Ureter (tissue), 1 donor: Measurements from ENCODE around the gene EHMT1. TPM values are rescaled to one million over a fixed set of nuclear protein-coding genes. Genes with fewer than 3 reads are reported as not detected.
"Not testable (repeated sequence)": the region's sequence is repeated elsewhere in the genome, so short reads cannot be mapped to it uniquely, and the experiment has no call there.

Experiments
- DNase-seq: peaks from one replicate; pipeline ENCODE4 v3.0.0-alpha.2; 2020; ENCODE audit warnings: low spot score
- total RNA-seq: library from RNA; stranded (reverse); gene quantifications from one replicate; pipeline ENCODE4 v1.2.4, GENCODE V29; 2023
- donor health status: DM: yes; HTN: yes; CAD: no.

Gene EHMT1
- total RNA-seq, 1 donor from 2014 or later: 126 TPM

DNA sequence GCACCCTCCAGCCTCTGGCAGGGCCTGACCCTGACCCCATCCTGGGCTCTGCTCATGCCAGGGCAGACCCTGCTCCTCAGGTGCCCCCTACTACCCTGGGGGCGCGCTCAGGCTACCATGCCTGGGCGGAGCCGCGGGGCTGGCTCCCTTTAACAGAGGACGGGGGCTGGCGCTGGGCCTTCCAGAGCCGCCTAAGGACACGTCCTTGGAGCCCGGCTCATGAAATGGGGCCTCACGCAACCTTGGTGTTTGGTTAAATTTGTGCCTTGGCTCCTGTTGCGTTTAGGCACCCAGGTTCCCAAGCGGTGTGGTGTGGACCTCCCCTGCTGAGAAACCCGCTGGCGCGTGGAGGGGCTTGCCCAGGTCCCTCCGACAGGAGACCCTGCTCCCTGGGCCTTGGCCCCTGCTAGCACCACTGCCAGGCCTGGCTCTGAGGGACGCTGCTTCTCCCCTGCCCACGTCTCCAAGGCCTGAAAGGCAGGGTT is 3.4 kb upstream of the EHMT1 start:
- no peak for DNase-seq

DNA sequence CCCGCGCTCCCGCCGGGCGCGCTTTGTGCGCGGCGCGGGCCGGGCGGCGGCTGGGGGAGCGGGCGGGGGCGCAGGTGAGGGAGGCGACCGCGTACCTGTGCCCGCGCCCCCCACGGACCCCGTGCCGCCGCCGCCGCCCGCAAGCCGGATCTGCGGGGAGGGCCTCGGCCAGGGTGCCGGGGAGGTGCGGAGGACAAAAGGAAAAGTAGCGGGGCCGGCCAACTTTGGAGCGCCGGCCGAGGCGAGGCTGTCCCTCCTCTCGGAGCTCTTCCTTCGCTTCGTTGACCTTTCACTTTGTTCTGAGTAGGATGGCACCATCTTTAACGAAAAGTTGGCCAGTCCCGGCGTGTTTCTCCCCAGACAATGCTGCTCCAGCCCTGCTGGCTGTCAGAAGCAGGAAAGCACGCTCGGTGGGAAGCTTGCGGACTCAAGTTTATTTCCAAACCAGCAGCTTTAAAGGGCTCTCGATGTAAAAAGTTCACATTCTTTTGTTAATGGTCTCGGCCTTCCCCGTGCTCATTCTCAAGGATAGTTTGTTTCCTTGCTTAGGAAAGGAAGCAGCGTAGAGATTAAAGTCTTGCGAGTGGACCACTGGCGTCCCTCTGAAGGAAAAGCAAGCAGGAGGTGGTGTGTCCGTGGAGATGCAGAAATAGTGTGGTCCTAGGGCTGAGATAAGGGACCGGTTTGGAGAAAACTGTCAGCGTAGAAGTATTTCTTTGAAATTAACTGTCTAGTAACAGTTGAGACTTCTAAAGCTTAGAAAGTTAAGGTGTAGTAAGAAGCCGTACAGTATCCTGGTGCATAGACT is 639 bp downstream of the EHMT1 start:
- no peak for DNase-seq

DNA sequence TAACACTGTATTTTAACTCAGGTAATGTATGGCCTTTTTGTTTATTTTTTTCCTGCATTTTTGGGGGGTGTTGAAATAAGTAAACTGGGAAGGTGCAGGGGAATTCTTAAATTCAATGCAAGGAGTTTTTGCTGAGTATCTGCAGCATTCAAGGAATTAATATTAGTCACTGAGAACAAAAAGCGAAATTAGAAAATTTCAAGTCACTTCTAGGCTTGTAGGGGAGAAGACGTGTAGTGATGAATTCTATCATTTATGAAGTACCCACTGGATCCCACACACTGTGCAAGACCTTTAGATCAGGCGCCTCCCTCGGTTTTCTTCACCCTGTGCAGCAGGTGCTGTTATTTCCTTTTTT is 1.2 kb downstream of the EHMT1 start:
- no peak for DNase-seq

DNA sequence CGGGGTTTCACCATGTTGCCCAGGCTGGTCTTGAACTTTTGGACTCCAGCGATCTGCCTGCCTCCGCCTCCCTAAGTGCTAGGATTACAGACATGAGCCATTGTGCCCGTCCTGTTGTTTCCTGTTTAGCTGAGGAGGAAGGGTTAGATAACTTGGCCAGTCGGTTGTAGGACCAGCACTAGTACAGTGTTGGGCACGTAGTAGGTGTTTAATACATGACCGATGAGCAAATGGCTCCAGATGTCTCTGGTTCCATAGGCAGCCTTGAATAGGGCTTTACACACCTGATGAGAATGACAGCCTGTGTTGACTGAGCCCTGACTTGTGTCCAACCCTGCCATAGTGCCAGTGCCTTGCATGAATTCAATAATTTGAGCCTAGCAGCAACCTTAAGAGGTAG is 1.8 kb downstream of the EHMT1 start:
- no peak for DNase-seq

DNA sequence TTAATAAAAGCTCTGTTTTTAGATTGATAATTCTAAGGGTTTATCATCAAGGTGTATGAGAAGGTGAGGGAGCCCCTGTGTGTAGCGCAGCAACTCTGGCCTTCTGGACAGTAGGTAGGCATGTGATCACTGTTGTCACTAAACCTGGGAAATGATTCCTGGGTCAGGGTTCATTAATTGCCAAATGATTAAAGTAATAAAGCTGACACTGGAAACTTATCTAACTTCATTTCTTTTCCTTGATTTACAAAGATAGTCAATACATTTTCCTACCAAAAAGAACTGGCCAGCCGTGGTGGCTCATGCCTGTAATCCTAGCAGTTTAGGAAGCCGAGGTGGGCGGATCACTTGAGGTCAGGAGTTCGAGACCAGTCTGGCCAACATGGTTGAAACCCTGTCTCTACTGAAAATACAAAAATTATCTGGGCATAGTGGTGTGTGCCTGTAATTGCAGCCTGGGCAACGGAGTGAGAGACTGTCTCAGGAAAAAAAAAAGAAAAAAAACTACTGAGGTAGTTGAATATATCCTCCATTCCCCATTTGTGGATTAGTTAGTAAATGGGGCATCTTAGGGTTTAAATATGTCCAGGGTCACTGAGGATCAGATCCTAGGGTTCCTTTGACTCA is 2.4 kb downstream of the EHMT1 start:
- DNase-seq: no peak

DNA sequence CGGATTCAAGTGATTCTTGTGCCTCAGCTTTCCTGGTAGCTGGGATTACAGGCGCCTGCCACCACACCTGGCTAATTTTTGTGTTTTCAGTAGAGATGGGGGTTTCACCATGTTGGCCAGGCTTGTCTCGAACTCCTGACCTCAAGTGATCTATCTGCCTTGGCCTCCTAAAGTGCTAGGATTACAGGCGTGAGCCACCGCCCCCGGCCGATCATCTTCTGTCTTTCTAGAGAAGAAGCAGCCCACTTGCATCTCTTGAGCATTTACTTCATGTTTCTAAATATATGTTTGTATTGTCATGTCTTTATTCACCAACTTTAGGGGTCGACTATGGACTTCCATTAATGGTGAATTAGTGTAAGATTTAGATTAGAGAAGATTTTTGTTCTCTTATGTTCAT is 3.4 kb downstream of the EHMT1 start:
- not testable (repeated sequence) for DNase-seq

DNA sequence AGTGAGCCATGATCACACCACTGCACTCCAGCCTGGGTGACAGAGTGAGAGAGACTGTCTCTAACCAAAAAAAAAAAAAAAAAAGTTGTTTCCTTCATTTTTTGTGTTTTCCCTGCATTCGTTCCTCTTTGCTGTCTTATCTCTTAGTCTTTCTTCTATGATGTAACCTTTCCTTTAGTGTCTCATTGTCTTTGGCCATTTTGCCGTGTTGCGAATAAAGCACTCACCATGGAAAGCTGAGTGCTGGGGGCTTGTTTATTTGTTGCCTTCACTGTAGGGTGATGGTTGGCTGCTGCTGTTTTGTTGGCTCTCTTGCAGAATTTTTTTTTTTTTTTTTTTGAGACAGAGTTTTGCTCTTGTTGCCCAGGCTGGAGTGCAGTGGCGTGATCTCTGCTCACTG is 7.7 kb downstream of the EHMT1 start:
- DNase-seq: no peak

DNA sequence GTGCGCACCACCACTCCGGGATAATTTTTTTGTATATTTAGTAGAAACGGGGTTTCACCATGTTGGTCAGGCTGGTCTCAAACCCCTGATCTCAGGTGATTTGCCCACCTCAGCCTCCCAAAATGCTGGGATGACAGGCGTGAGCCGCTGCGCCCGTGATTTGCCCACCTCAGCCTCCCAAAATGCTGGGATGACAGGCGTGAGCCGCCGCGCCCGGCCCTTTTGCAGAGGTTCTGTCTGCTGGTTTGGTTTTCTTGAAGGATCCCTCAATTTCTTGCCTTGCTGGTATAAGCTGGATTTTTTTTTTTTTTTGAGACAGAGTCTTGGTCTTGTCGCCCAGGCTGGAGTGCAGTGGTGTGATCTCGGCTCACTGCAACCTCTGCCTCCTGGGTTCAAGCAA is 8.6 kb downstream of the EHMT1 start:
- DNase-seq: not testable (repeated sequence)

DNA sequence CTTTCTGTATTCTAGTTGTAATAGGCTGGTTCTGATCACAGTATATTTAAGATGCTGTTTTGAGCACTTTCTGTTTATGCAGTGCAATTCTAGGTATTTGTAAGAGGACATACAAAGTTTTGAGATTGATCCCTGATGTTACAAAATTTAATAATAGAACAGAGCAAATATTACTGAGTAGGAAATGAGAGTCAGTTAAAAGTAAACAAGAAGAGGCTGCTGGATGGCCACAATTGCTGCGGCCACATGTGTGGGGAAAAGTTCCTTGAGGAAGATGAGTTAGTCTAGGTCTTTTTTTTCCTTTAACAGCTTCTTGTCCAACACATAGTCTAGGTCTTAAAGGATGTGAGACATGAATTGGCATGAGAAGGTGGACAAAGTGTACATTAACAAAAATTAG is 11.3 kb downstream of the EHMT1 start:
- DNase-seq: no peak

DNA sequence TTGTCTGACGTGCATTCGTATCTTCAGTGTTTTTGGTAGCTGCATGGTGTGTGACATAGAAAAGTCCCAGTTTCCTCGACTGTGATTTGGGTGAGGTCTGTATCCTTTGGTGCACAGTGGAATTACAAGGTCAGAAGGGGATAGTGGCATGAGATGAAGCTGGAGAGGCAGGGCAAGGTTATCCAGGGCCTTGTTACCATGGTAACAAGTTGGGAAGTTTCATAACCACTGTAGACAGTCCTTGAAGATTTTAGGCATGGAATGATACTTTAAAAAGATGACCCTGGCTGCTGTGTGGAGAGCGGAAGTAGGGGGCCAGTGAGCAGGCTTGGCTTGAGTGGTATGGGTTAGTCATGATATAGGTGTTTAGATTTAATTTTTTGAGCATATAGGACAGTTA is 11.9 kb downstream of the EHMT1 start:
- DNase-seq: no peak

DNA sequence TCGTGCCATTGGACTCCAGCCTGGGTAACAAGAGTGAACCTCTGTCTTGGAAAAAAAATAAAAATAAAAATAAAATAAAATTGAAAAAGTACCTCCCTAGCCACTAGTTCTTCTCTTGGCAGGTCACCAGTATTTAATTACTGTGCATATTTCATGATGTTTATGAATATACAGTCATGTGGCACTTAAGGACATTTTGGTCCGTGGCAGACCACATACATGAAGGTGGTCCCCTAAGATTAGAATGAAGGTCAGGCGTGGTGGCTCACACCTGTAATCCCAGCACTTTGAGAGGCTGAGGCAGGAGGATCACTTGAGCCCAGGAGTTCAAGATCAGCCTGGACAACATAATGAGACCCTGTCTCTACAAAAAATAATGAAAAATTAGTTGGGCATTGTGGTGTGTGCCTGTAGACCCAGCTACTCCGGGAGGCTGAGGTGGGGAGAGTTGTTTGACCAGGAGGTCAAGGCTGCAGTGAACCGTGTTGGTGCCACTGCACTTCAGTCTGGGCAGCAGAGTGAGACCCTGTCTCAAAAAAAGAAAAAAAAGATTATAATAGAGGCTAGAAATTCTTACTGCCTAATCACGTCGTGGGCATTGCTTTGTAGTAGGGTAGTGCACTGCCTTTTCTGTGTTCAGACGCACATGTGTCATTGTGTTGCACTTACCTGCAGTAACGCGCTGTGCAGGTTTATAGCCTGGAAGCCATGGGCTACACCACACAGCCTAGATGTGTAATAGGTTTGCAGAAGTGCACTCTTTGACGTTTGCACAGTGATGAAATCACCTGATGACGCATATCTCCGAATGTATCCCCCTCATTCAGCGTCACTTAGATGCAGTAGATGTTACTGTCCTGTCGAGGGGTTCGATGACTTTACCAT is 12.8 kb downstream of the EHMT1 start:
- no peak for DNase-seq

DNA sequence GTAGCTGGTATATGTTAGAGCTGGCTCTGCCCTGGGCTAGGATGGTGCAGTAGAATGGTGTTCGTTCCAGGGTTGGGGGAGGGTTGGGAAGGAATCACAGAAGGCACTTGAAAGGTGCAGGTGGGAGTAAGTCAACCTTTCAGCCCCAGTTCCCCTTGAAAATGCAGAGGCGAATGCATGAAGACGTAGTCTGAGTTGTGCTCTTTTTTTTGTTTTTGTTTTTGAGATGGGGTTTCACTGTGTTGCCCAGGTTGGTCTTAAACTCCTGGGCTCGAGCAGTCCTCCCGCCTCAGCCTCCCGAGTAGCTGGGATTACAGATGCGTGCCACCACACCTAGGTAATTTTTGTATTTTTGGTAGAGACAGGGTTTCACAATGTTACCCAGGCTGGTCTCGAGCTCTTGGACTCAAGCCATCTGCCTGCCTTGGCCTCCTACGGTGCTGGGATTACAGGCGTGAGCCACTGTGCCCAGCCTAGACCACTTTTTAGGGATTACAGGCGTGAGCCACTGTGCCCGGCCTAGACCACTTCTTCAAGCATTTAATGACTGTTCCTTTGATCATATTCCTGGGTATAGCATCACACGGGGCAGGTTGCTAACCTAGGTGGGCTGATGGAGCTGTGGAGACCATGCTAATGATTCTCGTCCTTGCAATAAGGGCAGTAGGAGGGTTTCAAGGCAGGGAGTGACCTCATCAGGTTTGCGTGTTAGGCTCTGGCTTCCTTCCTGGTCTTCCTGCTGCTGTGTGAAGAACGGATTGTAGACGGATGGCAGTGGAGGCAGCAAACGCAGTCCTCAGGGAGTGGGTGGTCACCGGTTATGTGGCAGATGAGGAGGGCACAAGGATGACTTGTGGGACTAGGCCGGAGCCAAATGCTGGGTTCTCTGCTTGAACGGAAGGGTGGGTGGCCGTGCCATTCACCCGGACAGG is 13.7 kb downstream of the EHMT1 start:
- DNase-seq: no peak

DNA sequence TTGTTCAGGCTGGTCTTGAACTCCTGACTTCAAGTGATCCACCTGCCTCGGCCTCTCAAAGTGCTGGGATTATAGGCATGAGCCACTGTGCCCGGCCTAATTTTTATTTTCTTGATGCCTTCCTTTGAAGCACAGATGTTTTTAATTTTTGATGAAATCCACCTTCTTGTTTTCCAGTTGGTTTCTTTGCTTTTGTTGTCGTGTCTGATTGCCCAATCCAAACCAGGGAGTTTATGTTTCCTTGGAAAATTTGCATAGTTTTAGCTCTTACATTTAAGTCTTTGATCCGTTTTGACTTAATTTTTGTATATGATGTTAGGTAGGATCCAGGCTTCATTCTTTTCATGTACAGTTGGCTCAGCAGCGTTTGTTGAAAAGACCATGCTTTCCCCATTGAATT is 15.2 kb downstream of the EHMT1 start:
- no peak for DNase-seq

DNA sequence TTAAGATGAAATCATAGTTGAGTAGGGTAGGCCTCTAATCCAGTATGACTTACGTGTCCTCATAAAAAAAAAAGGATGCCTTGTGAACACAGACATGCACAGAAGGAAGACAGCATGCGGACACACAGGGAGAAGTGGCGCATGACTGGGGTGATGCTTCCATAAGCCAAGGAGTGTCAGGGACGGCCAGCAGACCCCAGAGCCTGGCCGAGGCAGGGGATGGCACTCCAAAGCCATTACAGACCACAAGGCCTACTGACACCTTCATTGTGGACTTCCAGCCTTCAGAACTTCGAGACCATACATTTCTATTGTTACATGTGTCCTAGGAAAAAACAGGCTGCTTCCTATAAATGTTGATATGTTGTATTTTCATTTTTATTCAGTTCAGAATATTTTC is 19.9 kb downstream of the EHMT1 start:
- DNase-seq: no peak

DNA sequence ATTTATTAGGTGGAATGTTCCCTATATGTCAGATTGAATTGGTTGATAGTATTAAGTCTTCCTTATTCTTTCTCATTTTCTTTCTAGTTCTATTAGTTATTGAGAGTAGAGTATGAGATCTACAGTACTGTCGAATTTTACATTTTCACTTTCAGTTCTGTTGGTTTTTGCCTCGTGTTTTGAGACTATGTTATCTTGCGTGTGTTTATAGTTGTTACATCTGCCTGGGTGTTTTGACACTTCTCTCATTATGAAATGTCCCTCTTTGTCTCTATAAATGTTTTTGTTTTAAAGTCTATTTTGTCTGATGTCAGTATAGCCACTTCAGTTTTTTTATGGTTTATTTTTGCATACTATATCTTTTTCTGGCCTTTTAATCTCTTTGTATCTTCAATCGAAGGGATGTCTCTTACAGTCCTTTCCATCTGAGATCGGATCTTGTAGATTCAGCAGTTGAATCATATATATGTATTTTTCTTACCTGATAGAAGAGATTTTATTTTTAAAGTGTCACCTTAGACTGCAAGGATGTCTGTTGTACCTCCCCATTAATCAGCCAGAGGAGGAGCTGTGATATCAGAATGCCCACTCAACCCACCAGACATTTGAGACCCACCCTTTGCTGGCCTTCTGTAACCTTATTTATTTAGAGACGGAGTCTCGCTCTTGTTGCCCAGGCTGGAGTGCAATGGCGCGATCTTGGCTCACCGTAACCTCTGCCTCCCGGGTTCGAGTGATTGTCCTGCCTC is 20.7 kb downstream of the EHMT1 start:
- DNase-seq: no peak

DNA sequence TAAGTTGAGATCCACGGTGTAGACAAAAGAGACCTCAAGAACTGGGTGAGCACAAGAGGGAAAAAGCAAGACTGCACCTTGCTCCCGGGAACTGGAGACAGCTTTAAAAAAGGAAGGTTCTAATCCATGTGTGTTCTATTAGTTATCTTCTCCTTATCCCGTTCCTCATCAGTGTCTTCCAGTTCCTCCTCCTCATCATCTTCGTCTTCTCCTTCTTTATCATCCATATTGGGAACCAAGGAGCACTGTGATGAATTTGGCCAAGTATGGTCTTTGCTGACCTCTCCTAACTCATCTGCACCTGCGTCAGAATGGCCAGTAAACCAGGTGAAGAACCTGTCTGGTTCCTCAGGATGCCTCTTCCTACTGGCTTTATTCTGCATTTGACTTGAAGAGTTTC is 22.1 kb downstream of the EHMT1 start:
- DNase-seq: no peak

DNA sequence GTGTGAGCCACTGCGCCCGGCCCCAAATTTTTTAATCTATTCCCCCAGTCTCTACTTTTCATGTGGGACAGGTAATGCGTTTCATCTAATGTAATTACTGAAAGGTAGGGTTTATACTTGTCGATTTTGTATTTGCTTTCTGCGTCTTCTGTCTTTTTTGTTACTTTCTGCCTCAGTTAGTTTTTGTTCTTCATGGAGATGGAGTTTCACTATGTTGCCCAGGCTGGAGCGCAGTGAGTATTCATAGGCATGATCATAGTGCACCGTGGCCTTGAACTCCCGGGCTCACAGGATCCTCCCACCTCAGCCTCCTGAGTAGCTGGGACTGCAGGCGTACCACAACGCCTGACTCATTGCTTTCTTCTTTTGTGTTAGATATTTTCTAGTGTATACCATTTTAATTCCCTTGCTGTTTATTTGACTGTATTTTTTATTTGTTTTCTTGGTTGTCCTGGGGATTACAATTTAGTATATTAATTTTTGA is 23.4 kb downstream of the EHMT1 start:
- no peak for DNase-seq

DNA sequence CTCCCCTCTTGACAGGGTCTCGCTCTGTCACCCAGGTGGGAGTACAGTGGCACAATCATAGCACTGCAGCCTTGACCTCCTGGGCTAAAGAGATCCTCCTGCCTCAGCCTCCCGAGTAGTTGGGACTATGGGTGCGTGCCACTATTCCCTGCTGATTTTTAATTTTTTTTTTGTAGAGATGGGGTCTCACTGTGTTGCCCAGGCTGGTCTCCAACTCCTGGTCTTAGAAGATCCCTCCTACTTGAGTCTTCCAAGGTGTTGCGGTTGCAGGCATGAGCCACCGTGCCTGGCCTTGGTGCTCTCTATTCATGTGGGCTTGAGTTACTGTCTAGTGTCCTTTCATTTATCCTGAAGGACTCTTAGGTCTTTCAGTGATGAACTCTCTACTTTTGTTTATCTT is 24.1 kb downstream of the EHMT1 start:
- no peak for DNase-seq

DNA sequence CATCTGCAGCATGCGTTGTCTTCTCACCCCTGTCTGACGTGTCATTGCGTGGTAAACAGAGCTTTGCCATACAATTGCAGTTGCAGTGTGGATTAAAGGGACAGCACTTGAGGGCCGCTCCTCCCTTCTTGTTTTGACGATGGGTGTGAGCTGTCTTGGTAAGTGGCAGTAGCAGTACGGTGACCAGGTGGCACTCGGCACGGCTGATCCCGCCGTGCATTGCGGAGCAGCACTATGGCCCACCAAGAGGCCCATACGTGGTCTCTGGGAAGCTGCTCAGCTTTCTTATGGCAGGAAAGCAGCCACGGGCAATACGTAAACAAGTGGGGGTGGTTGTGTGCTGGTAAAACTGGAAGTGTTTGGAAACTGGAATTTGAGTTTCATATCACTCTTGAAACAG is 25.1 kb downstream of the EHMT1 start:
- DNase-seq: no peak

DNA sequence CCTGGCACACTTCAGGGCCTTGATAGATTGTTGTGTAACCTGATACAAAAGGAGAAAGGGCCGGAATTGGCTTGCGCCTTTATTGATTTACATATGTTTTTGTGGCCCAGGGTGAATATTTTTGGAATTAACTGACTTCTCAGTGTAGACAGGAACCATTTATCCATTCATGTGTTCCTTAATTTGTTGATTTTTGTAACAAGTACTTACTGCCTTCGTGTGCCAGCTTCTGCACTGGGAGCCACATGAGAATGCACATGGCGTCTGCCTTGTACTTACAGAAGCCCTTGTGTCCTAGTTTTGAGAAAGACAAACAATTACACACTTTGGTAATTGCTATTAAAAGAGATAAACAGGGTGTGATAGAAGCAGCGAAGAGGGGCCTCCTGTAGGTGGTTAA is 26.4 kb downstream of the EHMT1 start:
- DNase-seq: no peak

DNA sequence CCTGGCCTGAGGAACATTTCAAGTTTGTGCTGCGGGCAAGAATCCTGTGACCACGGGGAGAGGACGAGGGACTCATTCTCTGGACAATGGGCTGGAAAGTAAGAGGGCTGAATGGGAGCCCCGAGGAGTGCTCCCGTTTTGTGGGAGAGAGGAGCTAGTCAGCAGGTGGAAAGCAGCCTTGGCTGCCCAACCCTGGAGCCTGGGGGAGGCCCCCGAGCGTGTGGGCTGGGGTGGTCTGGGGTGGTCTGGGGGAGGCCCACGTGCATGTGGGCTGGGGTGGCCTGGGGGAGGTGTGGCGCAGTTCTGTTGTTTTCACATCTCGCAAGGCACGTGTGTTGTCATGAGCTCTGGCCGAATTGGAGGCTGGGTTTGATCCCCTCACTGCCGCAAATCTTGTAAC is 27.5 kb downstream of the EHMT1 start:
- no peak for DNase-seq
